ENCODE measurements around the gene GPR146.
A peak's percentile ranks its signal among the peaks of the same experiment; 100 is the strongest.

Gene GPR146

DNA sequence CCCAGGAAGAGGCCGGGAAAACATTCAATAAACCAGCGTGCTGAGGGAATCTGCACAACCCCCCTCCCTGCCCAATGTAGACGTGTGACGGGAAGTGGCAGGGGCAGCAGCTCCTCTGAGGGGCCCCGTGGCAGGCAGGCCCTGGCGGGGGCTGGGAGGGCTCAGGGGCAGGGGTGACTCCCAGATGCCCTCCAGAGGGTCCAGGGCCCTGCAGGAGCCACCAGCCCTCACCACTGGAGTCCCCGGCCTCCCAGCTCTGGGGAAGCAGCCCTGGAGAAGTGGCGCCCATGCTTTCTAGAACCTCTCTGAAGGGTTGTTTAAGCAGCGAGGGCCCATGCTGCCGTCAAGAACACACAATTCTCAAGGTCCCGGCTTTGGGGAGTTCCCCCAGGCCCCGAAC, 35.2 kb downstream of the GPR146 start:
- no peak for DNase-seq

DNA sequence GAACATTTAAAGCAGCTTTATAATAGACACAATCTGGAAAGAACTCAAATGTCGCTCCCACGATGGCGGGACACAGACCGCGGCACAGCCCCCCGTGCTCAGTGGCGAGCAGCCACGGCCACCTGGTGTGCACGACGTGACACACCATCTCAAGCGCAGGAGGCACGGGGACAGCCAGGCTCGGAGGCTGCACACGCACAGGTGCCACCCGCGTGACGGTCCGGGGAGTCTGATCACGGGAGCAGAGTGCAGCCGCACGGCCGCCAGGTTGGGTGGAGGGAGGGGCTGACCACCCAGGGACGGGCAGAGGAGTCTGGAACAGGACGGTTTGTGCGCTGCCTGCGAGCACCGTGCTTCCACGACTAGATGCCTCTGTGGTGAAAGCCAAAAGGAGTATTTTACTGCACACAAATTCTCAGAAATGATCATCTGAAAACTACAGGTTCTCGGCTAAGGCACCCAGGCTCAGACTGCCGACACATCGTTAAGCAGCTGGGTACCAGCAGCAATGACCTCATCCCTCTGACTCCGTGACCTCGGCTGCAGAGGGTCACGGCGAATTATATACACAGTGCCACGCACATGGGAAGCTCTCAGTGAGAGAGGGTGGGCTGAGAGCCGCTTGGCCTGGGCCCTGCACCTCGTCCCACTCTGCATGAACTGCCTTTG, 36.0 kb downstream of the GPR146 start:
- DNase-seq: no peak

DNA sequence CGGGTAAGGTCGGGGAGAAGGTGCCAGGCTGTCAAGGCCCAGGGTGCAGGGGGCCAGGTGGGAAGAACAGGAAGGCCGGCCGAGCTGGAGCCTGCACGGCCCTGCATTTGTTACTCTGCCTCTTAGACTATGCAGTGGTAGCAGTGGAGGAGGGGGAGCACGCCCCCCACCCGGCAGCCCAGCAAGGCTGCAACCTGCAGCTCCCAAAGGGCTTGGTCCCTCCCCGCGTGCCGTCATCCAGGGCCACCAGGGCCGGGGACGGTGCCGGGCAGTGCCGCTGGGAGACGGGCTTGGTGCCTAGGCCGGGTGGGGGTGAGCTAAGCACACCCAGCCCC, 36.5 kb downstream of the GPR146 start:
- no peak for DNase-seq

DNA sequence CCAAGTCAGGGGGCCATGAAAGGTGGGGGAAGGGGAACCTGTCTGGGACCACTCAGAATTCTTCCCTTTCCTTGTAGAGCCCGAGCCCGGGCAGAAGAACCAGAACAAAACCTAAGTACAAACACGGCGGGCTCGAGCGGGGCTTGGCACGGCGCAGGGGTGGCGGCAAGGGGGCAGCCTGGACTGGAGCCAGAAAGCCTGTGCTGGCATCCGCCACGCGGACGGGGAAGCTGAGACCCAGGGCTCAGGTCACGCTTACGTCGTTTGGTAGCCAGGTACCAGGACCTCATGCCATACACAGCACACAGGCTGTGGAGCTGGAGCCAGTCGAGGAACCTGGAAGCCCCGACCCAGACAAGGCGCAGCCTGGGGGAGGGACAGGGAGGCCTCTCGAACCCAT, 37.0 kb downstream of the GPR146 start:
- DNase-seq: no peak

DNA sequence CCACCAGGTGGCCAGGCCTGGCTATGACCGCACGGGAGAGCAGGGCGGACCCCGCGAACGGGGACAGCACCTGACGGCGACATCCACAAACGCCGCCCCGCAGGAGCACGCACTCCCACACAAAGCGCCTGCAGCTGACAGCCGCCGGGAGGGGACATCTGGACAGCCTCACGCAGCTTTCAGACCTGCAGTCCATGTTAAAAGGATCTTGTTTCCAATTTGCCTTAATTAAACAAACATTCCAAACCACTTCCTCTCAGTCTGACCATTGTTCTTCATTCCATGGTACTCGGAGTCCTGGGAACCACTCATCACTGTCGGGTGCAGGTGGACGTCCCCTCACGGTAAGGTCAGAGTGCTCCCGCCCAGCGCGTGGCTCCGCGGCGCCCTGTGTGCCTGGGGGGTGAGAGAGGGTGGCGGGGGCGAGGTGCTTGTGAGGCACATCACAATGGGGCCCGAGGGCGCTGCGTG, 37.6 kb downstream of the GPR146 start:
- DNase-seq: no peak

DNA sequence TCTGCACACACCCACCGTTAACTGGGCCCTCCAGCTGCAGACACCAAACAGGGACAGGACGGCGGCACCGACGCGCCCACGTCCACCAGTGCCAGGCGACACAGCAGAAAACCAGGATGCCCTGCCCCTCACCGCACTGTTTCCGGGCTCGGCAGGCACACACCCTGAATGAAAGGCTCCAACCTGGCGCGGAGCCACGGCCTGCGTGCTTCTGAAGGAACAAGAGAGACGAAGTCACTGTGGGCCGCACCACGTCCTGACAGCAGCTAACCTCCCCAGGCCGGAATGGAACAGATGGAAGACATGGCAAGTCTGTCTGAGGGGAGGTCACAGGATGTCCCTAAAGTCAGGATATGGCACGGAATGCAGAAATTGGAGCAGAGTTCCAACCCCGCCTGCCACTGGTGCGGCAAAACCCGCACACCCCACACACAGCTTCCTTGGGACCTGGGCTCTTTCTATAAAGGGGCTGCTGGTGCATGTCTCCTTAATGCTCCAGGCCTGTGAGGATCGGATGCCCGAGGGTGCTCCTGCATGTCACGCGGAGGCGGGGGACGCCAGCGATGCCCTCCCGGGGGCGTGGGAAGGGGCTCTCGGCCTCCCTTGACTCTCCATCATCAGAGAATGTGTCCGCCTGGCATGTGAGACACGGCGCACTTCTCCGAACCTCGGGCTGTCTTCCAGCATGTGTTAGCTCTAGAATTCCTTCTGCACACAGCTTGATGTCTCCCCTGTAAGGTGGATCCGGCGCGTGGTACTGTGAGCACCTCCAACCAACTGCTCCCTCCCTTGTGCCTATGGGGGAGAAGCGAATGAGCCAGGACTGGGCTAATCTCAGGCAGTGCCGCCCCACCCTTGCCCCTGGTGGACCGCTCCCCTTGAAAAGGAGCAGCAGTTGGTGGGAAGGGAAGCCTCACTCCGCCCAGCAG, 39.6 kb downstream of the GPR146 start:
- DNase-seq: no peak

DNA sequence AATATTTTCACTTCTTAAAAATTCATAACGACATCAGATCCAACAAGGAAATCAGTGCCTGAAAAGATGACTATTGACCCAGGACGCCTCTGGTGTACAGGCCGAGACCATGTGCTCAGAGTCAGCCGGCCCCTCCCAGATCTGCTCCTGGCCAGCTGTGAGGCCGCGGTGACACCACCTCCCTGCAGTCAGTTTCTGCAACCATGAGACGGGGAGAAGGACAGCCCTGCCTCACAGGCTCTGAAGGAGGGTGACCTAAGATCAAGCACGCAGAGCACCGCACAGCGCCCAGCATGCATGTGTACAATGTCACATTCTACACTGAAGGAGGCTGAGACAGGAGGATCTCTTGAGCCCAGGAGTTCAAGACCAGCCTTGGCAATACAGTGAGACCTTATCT, 40.9 kb downstream of the GPR146 start:
- no peak for DNase-seq

DNA sequence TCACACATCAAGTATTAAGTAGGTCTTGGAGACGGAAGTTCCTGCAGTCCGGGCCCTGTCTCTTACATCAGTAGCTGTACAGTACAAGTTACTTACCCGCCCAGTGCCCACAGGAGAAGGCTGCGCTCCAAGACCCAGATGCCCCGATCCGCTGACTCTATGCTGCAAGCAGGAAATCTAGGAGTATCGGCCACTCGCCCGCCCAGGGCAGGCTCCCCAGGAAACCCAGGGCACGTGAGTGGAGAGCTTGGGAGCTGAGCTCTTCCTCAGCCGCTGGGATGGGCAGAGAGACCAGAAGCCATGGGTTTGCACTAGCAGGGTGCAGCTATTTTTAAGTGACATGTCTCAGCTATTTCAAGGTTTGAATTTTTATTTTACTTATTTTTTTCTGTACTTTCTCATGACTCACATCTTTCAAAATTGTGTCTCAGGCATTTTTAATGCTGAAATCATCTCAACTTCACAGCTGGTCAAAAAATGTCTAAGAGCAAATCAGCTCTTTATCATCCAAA, 41.6 kb downstream of the GPR146 start:
- no peak for DNase-seq

DNA sequence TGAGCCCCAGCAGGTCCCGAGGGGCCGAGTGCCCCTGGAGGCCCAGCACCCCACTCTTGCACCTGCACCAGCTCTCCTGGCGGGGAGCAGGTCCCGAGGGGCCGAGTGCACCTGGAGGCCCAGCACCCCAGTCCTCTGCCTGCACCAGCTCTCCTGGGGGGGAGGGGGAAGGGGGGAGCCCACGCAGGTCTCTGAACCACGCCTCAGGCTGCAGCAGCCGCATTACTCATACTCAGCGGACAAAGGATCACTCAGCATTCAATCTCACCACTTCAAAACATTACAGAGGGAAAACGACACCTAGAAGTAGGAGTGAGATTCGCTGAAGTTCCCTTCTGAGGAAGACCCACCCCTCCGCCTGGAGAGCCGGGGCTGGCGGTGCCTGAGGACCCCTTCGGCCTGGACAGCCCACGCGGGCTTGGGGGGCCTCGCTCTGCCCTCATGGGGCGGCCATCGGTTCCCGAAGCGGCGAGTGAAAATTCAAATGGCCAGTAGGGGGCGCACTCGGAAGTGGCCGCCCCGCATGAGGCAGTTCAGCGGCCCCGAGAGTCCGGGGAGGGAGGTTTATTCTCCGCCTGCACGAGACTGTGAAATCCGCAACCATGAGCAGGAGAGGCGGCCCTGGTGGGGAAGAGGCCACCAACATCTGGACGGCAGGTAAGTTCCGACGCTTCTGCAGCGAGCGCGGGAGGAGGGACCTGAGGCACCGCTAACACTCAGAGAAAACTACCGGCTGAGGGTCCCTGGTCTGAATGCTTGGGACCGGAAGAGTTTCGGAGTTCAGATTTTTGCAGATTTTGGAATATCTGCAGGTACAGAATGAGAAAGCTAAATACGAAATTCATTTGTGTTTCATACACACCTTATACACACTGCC, 42.5 kb downstream of the GPR146 start:
- peak; percentile 79 to 81 for DNase-seq

DNA sequence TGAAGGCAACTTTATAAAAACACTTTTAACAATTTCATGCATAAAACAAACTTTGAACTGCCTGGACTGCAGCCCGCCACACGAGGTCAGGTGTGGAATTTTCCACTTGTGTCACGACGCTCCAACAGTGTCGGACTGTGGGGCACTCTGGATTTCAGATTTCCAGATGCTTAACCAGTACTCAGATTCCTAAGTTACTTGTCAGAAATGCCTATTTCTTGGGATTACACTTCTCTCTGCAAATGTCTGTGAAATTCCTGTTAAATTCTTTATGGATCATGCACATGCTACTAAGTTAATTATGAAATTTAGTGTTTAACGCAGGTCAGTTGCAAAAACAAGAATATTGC, 43.1 kb downstream of the GPR146 start:
- DNase-seq: no peak

DNA sequence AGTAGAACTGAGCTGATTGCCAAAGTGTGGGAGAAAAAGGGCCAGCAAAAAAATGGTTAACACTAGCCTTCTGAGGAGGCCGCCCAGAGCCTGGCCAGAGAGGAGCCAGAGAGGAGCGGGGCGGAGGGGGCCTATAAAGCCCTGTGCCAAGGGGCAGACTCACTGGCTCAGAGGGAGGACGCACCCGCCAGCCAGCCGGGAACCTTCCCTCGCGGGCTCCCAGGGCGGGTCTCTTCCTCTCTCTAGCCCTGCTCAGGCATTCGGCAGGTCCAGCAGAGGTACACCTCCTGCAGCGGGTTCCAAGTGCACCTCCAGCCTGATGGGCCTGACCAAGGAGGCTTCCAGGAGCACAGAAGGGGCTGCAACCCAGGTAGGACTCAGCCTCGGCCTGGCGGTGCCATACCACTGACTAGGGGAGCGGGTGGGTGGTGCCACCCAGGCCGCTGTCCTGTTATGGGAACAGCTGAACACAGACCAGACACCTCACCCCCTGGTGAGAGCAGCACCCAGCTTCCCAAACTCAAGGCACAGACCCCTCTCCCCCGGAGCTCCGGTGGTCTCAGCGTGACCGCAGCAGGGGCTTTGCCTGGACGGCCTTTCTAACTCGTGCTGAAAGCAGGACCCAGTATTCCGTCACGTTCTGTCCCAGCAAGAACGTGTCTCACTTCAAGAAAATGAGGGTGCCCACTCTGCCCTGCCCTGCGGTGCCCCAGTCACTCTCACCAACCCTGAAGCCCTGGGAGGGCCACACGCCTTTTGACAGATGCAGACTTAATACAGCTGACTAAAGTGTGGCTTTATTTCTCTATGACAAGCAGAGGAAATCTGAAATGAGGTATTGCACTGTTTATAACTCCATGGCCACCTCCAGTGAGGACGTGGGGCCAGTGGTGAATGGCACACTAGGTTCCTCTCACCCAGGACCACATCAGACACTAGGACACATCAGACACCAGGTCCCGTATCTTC, 43.9 kb downstream of the GPR146 start, which contains the start of gene GPER1:
TSS of gene GPER1 (plus strand) at position 162 of the 969 bp plus-strand sequence. CDS start 3,616 bp downstream, outside the sequence.
- no peak for DNase-seq

DNA sequence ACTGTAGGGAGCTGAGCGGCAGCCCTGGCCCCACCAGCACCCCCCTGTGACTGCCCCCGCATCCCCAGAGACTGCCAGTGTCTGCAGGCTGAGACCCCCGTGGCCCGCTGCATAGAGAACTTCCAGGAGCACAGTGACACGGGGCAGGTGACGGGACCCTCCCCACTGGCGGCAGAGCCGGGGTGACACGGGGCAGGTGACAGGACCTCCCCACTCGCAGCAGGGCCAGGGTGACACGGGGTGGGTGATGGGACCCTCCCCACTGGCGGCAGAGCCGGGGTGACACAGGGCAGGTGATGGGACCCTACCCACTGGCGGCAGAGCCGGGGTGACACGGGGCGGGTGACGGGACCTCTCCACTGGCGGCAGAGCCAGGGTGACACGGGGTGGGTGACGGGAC, 45.9 kb downstream of the GPR146 start:
- DNase-seq: no peak

DNA sequence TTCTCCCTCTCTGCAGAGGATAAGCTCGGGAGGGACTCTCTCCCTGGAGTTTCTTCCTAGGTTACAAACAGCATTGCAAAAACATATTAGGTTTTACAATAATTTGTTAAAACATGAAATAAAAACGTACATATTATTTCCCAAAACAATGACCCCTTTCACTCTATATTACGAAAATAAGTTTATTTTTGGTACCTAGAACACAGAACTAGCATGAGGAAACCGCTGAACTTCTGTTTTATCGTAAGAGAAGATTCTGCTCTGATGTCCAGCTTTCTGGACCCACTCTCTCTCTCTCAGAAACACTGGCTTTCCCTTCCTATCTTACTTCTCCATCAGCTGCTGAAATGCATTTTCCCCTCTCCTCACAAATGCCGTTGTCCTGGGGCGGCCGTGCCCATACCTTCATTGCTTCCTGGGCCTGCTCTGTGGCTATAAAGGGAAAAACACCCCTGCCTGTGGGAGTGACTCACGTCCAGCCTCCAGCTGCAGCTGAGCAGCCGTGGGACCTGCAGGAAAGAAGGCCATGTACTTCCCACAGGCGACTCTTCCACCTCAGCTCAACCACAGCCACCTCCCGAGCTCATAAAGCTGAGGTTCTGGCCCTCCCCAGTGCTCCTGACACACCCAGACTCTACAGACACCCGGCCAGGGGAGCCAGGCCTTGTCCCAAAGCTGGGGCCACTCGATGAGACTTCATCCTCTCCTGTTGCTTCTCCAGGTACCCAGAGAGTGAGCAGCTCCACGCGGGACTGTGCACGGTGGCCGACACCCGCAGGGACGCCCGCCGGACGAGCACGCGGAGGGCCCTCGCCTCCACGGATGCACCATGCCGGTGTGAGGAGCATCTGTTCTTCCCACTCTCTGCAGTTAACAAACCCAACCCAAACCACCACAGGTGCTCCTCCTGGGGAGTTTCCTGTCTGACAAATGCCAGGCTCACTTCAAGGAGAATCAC, 46.6 kb downstream of the GPR146 start:
- no peak for DNase-seq

DNA sequence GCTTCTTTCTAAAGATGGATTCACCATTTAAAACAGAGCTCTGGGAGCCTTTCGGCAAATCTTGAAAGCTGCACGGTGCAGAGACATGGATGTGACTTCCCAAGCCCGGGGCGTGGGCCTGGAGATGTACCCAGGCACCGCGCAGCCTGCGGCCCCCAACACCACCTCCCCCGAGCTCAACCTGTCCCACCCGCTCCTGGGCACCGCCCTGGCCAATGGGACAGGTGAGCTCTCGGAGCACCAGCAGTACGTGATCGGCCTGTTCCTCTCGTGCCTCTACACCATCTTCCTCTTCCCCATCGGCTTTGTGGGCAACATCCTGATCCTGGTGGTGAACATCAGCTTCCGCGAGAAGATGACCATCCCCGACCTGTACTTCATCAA, 47.3 kb downstream of the GPR146 start:
- DNase-seq: no peak

DNA sequence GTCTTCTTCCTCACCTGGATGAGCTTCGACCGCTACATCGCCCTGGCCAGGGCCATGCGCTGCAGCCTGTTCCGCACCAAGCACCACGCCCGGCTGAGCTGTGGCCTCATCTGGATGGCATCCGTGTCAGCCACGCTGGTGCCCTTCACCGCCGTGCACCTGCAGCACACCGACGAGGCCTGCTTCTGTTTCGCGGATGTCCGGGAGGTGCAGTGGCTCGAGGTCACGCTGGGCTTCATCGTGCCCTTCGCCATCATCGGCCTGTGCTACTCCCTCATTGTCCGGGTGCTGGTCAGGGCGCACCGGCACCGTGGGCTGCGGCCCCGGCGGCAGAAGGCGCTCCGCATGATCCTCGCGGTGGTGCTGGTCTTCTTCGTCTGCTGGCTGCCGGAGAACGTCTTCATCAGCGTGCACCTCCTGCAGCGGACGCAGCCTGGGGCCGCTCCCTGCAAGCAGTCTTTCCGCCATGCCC, 47.9 kb downstream of the GPR146 start:
- DNase-seq: no peak

DNA sequence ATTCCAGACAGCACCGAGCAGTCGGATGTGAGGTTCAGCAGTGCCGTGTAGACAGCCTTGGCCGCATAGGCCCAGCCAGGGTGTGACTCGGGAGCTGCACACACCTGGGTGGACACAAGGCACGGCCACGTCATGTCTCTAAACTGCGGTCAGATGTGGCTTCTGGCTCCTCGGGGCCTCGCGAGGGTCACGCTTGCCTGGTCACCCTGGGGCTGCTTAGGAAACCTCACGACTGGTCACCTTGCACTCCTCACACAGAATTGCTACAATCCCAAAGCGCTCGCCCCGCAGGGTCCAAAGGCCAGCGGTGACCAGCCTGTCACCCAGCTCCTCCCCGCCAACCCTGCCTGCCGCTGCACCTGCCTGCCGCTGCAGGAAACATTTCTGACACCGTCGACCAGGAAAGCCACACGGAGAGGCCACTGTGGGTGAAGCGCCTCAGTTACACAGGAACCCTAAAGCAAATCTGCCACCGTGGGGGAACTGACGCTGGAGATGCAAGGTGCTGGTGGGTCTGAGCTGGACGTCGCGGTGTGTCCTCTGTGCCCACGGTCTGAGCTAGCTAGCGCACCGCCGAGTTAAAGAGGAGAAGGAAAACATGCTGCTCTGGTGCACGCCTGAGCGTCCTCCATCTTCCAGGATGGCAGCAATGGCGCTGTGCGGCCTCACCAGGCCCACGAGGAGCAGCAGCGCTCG, 48.6 kb downstream of the GPR146 start:
- DNase-seq: no peak

DNA sequence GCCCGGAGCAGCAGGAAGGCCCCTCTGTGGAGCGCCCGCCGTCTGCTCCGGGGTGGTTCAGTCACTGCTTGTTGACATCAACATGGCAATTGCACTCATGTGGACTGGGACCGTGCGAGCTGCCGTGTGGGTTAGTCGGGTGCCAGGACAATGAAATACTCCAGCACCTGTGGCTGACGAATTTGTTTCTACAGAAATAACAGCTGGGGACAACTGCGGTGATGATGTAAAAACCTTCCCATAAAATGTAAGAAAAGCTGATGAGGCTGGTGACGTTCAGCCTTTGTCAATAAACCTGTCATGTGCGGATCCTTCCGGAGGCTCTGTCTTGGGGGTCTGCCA, 49.1 kb downstream of the GPR146 start:
- no peak for DNase-seq

DNA sequence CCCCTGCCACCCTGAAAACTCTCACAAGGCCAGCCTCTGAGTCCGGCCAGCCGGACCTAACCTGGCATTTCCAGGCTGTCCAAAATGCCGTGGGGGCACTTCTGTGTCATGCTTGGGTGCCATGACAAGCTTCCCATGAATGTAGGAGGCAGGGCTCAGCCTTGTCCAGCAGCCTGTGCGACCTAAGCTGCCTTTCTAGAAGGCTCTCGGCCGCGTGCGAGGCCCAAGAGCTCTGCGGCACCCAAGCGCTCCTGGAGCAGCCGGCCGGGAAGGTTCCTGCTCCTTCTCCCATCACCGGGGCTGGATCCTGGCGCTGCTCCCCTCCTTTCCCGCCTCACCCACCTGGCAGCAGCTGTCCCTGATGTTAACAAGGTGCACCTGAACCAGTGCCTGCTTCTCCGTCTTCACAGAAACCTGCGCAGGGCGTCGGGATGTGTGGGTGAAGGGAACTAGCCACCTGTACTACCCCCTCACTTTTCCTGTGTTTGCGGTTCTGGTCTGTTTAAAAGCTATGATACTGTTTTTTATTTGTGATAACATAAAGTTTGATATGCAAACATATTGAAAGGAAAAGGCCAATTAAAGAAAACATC, 49.7 kb downstream of the GPR146 start:
- DNase-seq: no peak

DNA sequence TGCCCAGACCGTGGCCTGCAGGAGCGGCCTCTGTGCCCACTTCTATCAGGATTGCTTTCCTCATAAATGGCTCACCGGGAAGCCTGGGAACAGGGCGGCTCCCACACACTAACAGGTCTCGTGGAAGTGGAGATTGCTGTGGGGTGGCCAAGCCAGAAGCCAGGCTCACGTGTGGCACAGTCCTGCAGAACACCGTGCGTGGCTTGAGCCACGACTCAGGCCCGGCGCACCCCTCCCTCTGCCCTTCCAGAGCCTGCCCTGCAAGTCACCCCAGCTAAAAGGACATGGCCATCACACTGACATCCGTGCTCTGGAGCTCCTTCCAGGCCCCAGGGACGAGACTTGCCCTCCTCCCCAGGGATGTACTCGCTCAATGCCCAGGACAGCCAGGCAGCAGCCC, 50.5 kb downstream of the GPR146 start:
- DNase-seq: no peak
